ENCODE measurements around the gene TLE3. TPM values are rescaled to one million over a fixed set of nuclear protein-coding genes. Genes with fewer than 3 reads are reported as not detected.

The TLE3 gene
- polyA plus RNA-seq, 3 donors = 12.8 to 117 (median 23.6) TPM

DNA sequence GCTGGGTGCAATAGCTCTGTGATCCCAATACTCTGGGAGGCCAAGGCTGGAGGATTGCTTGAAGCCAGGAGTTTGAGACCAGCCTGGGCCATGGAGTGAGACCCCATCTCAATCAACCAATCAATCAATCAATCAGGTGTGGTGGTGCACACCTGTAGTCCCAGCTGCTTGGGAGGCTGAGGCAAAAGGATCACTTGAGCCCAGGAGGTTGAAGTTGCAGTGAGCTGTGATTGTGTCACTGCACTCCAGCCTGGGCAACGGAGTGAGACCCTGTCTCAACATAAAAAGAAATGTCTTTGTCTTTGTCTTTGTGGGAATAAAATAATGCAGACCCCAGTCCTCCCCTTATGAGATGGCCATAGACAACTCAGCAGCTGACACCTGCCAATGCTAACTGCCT, 34.9 kb upstream of the TLE3 start:
- Mint-ChIP-seq H3K9me3 (peaks cover 0 to 4% (median 0%) of the 10 kb centered on the region in 7 donors), H3K4me1 (peaks cover 12% of the 10 kb centered on the region), H3K36me3 (peaks cover 0 to 5% of the 10 kb centered on the region in 2 donors), H3K4me3 (no peak overlapping the region), H3K27me3 (ENCODE audit: low read depth in 3 of 3) (peaks cover 0 to 9% (median 1%) of the 10 kb centered on the region in 3 donors), H3K27ac (no peak overlapping the region)
- Histone ChIP-seq H4K20me1 (ENCODE audit: insufficient read depth, low read length) (no peaks in the 10 kb centered on the region), H3K4me3 (replicated peaks in 1 of 3; ENCODE audit: low read depth in 2 of 3, low read length in 3 of 3) (no peak overlapping the region), H3K27ac (ENCODE audit: low read depth in 1 of 2, low read length in 2 of 2) (no peak overlapping the region), H3K9me3 (replicated peaks in 1 of 2; ENCODE audit: control insufficient read depth in 1 of 2, insufficient read depth in 1 of 2, low read length in 2 of 2) (no peaks in the 10 kb centered on the region), H2AFZ (ENCODE audit: insufficient read depth, low read depth, low read length, poor library complexity, severe bottlenecking) (no peak overlapping the region), H3K4me1 (ENCODE audit: control insufficient read depth in 1 of 2, insufficient read depth in 2 of 2, low read length in 2 of 2) (peaks cover 0 to 4% of the 10 kb centered on the region in 2 donors), H3K27me3 (ENCODE audit: control insufficient read depth in 2 of 2, insufficient read depth in 2 of 2, low read length in 2 of 2) (no peaks in the 10 kb centered on the region), H3K4me2 (replicated peaks; ENCODE audit: extremely low read depth, low read length, poor library complexity, severe bottlenecking) (no peak overlapping the region), H3K36me3 (replicated peaks in 1 of 2; ENCODE audit: control insufficient read depth in 1 of 2, insufficient read depth in 2 of 2, low read length in 2 of 2) (no peaks in the 10 kb centered on the region), H3K79me2 (ENCODE audit: insufficient read depth, low read length) (no peaks in the 10 kb centered on the region), H3K9ac (ENCODE audit: insufficient read depth, low read length, poor library complexity, severe bottlenecking) (no peak overlapping the region)
- no CpG with 5 or more reads among the region's 1 CpG for WGBS (ENCODE audit: insufficient coverage)
- TF ChIP-seq, protein P1, sequence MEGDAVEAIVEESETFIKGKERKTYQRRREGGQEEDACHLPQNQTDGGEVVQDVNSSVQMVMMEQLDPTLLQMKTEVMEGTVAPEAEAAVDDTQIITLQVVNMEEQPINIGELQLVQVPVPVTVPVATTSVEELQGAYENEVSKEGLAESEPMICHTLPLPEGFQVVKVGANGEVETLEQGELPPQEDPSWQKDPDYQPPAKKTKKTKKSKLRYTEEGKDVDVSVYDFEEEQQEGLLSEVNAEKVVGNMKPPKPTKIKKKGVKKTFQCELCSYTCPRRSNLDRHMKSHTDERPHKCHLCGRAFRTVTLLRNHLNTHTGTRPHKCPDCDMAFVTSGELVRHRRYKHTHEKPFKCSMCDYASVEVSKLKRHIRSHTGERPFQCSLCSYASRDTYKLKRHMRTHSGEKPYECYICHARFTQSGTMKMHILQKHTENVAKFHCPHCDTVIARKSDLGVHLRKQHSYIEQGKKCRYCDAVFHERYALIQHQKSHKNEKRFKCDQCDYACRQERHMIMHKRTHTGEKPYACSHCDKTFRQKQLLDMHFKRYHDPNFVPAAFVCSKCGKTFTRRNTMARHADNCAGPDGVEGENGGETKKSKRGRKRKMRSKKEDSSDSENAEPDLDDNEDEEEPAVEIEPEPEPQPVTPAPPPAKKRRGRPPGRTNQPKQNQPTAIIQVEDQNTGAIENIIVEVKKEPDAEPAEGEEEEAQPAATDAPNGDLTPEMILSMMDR (IDR thresholded peaks at IDR 0.05) = no peak
- no peak for DNase-seq
- intact Hi-C loops (cut with micrococcal nuclease) = no loop called here

DNA sequence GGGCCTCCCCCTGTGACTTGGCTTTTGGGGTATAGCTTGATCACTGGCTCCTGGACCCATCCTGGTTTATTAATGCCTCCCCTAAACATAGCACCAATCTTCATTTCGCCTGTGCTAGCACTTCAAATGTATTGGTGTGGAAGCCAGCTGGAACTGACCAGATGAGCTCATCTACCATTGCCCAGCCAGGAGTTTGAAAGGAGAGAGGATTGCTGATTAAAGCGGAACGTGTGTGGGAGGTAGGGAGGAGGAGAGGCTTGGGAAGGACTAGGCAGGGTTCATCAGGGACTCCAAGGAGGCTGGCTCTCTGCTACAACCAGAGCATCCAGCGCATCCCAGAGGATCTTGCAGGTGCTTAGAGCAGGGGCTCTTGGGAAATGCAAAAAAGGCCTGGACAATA, 34.4 kb upstream of the TLE3 start:
- Histone ChIP-seq H3K79me2 (ENCODE audit: insufficient read depth, low read length) (no peaks in the 10 kb centered on the region), H3K4me3 (replicated peaks in 1 of 3; ENCODE audit: low read depth in 2 of 3, low read length in 3 of 3) (no peak overlapping the region), H3K4me2 (replicated peaks; ENCODE audit: extremely low read depth, low read length, poor library complexity, severe bottlenecking) (no peak overlapping the region), H4K20me1 (ENCODE audit: insufficient read depth, low read length) (no peaks in the 10 kb centered on the region), H3K9ac (ENCODE audit: insufficient read depth, low read length, poor library complexity, severe bottlenecking) (no peak overlapping the region), H3K27me3 (ENCODE audit: control insufficient read depth in 2 of 2, insufficient read depth in 2 of 2, low read length in 2 of 2) (no peaks in the 10 kb centered on the region), H3K27ac (ENCODE audit: low read depth in 1 of 2, low read length in 2 of 2) (no peak overlapping the region), H3K9me3 (replicated peaks in 1 of 2; ENCODE audit: control insufficient read depth in 1 of 2, insufficient read depth in 1 of 2, low read length in 2 of 2) (no peaks in the 10 kb centered on the region), H2AFZ (ENCODE audit: insufficient read depth, low read depth, low read length, poor library complexity, severe bottlenecking) (no peak overlapping the region), H3K36me3 (replicated peaks in 1 of 2; ENCODE audit: control insufficient read depth in 1 of 2, insufficient read depth in 2 of 2, low read length in 2 of 2) (no peaks in the 10 kb centered on the region), H3K4me1 (ENCODE audit: control insufficient read depth in 1 of 2, insufficient read depth in 2 of 2, low read length in 2 of 2) (peaks cover 0 to 4% of the 10 kb centered on the region in 2 donors)
- intact Hi-C loops (cut with micrococcal nuclease) = no loop called here
- Mint-ChIP-seq H3K4me3 (no peak overlapping the region), H3K27ac (no peak overlapping the region), H3K36me3 (peaks cover 0 to 5% of the 10 kb centered on the region in 2 donors), H3K27me3 (ENCODE audit: low read depth in 3 of 3) (peaks cover 0 to 9% (median 1%) of the 10 kb centered on the region in 3 donors), H3K4me1 (peaks cover 16% of the 10 kb centered on the region), H3K9me3 (peaks cover 0 to 4% (median 0%) of the 10 kb centered on the region in 7 donors)
- WGBS (ENCODE audit: insufficient coverage) = 100% methylated on average over 2 of the region's 4 CpGs
- no peak for DNase-seq
- TF ChIP-seq, protein P1 (IDR thresholded peaks at IDR 0.05) = no peak
